PFSK-1 (cell line): ENCODE data around the gene ARL14EPL.

Experiments
- POLR2AphosphoS5 ChIP-seq: IDR thresholded peaks from 2 replicates; pipeline ENCODE4 v1.6.1; 2012; ENCODE audit warnings: low read depth, mild to moderate bottlenecking, control low read depth, low read length, moderate library complexity
- SIN3A ChIP-seq: IDR thresholded peaks from 2 replicates; pipeline ENCODE4 v1.6.1; 2012; ENCODE audit warnings: mild to moderate bottlenecking, low read length, moderate library complexity, borderline replicate concordance; ENCODE audit not compliant: insufficient read depth
- TAF1 ChIP-seq: IDR thresholded peaks from 2 replicates; pipeline ENCODE4 v1.6.1; 2012; ENCODE audit warnings: low read length, control low read depth, borderline replicate concordance; ENCODE audit not compliant: insufficient read depth

GRCh38 chr5:116063950-116064349 is 31.7 kb downstream of the ARL14EPL start:
- TF ChIP-seq POLR2AphosphoS5 (no peak), SIN3A (no peak), TAF1 (no peak)
